Uterus (tissue), 4 donors: ENCODE results near the gene TTC9B. TPM values are rescaled to one million over a fixed set of nuclear protein-coding genes. Genes with fewer than 3 reads are reported as not detected.

Source experiments
- DNase-seq, 2 donors: peaks; one replicate each; pipeline ENCODE4 v3.0.0-alpha.2; 2019 to 2020
- H3K27ac ChIP-seq, 2 donors: fragments of 200-600 bp; sonication (generic); 1 replicate in 1 of 2; 2 replicates in 1 of 2; pipeline ENCODE4 v1.5.1; 2016 to 2018
- H3K27me3 ChIP-seq, 2 donors: fragments of 200-600 bp; sonication (generic); one replicate each; pipeline ENCODE4 v1.5.1; 2018 to 2019; ENCODE audit warnings: control low read depth in 1 of 2
- H3K36me3 ChIP-seq, 2 donors: fragments of 200-600 bp; sonication (generic); one replicate each; pipeline ENCODE4 v1.5.1; 2019; ENCODE audit warnings: control low read depth in 1 of 2
- H3K4me1 ChIP-seq, 2 donors: fragments of 200-600 bp; sonication (generic); one replicate each; pipeline ENCODE4 v1.5.1; 2018 to 2019; ENCODE audit warnings: control low read depth in 1 of 2
- H3K4me3 ChIP-seq, 2 donors: fragments of 200-600 bp; sonication (generic); 1 replicate in 1 of 2; 2 replicates in 1 of 2; pipeline ENCODE4 v1.5.1; 2018 to 2019; ENCODE audit warnings: mild to moderate bottlenecking in 1 of 2
- H3K9me3 ChIP-seq, 2 donors: fragments of 200-600 bp; sonication (generic); one replicate each; pipeline ENCODE4 v1.5.1; 2019; ENCODE audit warnings: control low read depth in 1 of 2
- CTCF ChIP-seq, 4 experiments: fragments of 200-600 bp in 2 of 4; fragments of 450-650 bp in 2 of 4; sonication (generic) in 2 of 4; IDR thresholded peaks; one replicate each; pipeline ENCODE4 v1.5.1; 2016 to 2019; ENCODE audit warnings: antibody characterized with exemption in 4 of 4, mild to moderate bottlenecking in 2 of 4, moderate library complexity in 1 of 4
- POLR2A ChIP-seq, 2 donors: fragments of 450-650 bp; IDR thresholded peaks; one replicate each; pipeline ENCODE4 v1.6.1; 2016; ENCODE audit warnings: antibody characterized with exemption in 2 of 2, mild to moderate bottlenecking in 1 of 2, moderate library complexity in 1 of 2
- intact Hi-C: fragments of 100-400 bp; cut with DNase I; formaldehyde crosslinking; loops from one replicate; pipeline ENCODE4 v1.15.1; 2023; ENCODE audit warnings: low total_unique reads
- total RNA-seq, 4 donors: library from RNA; depleted of rRNA in 3 of 4; stranded (reverse); fragments of >200 nt in 3 of 4; gene quantifications; one replicate each; pipeline versions ENCODE4 v1.1.0 to v1.2.4, GENCODE V29; 2014 to 2023
- donor health status: DM: yes; HTN: yes; CAD: no.

TTC9B gene
- total RNA-seq, 4 donors from 2014 or later, result not detected

- H3K27me3 ChIP-seq, result no peaks in the 10 kb centered on the region
- no peak overlapping the region for H3K27ac ChIP-seq
- no peak overlapping the region for H3K4me3 ChIP-seq
- intact Hi-C loops, result no loop called here
- H3K4me1 ChIP-seq, result peaks cover 0 to 6% of the 10 kb centered on the region in 2 donors
- H3K9me3 ChIP-seq, result no peaks in the 10 kb centered on the region
- TF ChIP-seq POLR2A (IDR thresholded peaks at IDR 0.05), result no peak
- TF ChIP-seq CTCF (IDR thresholded peaks at IDR 0.05), result no peak
- no peaks in the 10 kb centered on the region for H3K36me3 ChIP-seq
- no peak for DNase-seq
Observed at GRCh38 chr19:40265055-40265762, 47.0 kb upstream of the TTC9B start.

- no peaks in the 10 kb centered on the region for H3K27me3 ChIP-seq
- peaks cover 0 to 6% of the 10 kb centered on the region in 2 donors for H3K4me1 ChIP-seq
- no peaks in the 10 kb centered on the region for H3K36me3 ChIP-seq
- DNase-seq, result no peak
- intact Hi-C loops, result no loop called here
- TF ChIP-seq POLR2A (IDR thresholded peaks at IDR 0.05) (no peak), CTCF (IDR thresholded peaks at IDR 0.05) (no peak)
- H3K9me3 ChIP-seq, result no peaks in the 10 kb centered on the region
- no peak overlapping the region for H3K4me3 ChIP-seq
- H3K27ac ChIP-seq, result no peak overlapping the region
Observed at GRCh38 chr19:40264314-40265054, 46.3 kb upstream of the TTC9B start.

- TF ChIP-seq POLR2A (IDR thresholded peaks at IDR 0.05) (no peak), CTCF (IDR thresholded peaks at IDR 0.05) (no peak)
- Histone ChIP-seq H3K4me3 (no peak overlapping the region), H3K4me1 (peaks cover 0 to 6% of the 10 kb centered on the region in 2 donors)
Observed at GRCh38 chr19:40263440-40264313, 45.5 kb upstream of the TTC9B start.

GRCh38 chr19:40262422-40262821, 44.2 kb upstream of the TTC9B start:
- TF ChIP-seq POLR2A (IDR thresholded peaks at IDR 0.05), result no peak
- no peak for TF ChIP-seq CTCF (IDR thresholded peaks at IDR 0.05)
- no peak overlapping the region for H3K4me3 ChIP-seq
- H3K27ac ChIP-seq, result no peak overlapping the region
- no peaks in the 10 kb centered on the region for H3K36me3 ChIP-seq
- DNase-seq, result no peak
- no peaks in the 10 kb centered on the region for H3K9me3 ChIP-seq
- no peaks in the 10 kb centered on the region for H3K4me1 ChIP-seq
- intact Hi-C loops, result no loop called here
- no peaks in the 10 kb centered on the region for H3K27me3 ChIP-seq

More at GRCh38 chr19:40263440-40264313, 45.5 kb upstream of the TTC9B start:
- Histone ChIP-seq H3K27me3 (no peaks in the 10 kb centered on the region), H3K27ac (no peak overlapping the region), H3K9me3 (no peaks in the 10 kb centered on the region), H3K36me3 (no peaks in the 10 kb centered on the region)
- DNase-seq, result no peak
- intact Hi-C loops, result no loop called here
